Retina (tissue), 1 donor: ENCODE results near the gene INTS4.
"Not testable (repeated sequence)": the region's sequence is repeated elsewhere in the genome, so short reads cannot be mapped to it uniquely, and the experiment has no call there.

ENCODE experiments used
- DNase-seq: peaks from one replicate; pipeline ENCODE4 v3.0.0-alpha.2; 2016

INTS4 gene

DNA sequence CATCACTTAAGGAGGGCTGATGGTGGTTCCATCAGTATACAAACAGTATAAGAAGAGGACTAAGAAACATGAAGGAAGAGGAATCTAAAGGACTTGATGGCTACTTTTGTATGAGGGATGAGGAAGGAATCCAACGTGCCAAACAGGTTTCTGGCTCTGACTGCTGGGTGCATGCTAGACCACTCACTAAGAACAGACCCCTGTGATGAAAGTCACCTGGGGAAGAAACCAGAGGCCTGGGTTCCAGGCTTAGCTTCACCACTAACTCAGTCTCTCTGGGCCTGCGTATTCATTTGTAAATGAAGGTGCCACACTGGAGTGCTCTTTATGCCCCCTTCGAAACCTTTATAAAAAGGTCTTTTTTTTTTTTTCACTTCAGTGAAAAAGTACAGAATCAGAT, 118.4 kb downstream of the INTS4 start:
- DNase-seq = no peak

DNA sequence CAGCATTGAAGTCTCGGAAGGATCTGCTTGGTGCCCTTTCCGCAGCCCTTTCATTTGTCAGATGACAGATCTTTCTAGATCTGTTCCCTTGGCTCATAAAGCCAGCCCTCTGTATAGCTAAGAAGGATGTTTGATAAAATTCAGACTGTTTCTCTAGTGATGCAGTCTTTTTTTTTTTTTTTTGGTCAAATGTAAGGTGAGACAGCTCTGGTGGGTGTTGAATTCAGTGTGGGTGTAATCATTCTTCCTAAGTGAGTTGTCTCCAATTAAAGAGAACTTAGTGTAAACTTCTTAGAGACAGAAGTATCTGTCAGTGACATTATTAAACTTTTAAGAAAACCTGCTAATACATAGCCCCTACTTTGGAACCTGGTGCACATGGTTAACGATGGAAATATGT, 120.3 kb downstream of the INTS4 start:
- no peak for DNase-seq

DNA sequence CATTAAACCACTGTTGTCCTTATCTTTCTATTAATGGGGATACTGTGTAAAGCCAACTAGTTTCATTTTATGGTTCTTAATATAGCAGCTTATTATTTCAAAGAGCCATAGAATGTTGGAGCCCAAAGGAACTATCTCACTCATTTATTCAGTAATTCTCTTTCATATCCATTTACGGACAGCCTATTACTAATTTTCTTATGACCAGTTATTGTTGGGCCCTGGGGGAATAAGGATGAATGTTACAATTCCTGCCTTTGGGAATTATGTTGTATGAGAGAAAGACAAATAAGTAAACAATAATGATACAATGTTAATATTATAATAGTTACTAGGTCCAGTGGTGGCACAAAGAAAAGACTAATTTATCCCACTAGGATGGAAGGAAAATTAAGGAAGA, 121.1 kb downstream of the INTS4 start:
- DNase-seq = no peak

DNA sequence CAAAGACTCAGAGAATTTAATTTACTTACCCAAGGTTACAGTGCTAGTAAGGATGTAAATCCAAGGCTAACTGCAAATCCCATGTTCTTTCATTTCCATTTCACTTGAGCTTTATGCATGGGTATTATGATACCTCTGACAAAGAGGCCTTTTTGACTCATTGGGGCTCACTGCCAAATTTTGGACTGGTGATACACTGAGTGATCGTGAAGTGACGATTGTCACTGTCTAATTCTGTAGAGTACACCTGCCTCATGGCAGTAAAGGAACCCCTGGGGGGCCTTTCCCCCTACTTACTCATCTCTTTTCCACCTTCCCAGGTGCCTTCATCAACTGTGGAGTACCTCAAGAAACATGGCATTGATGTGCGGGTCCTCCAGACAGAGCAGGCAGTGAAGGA, 122.6 kb downstream of the INTS4 start:
- no peak for DNase-seq

DNA sequence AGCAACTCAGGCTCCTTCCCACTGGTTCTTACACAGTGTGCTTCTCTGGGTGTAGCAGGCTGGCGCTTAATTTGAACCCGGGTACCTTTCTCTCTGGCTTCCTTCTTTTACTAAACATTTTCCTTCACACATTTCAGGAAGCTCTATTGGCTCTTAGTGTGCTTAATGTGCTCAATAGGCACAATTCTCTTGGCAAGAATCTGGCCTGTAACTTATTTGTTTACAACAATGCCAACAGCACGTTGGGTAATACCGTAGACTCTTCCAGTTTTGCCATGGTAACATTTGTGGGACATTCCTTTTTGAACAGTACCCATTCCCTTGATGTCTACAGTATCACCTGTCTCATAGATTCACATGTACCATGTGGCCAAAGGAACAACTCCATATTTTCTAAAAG, 125.7 kb downstream of the INTS4 start:
- DNase-seq = no peak

DNA sequence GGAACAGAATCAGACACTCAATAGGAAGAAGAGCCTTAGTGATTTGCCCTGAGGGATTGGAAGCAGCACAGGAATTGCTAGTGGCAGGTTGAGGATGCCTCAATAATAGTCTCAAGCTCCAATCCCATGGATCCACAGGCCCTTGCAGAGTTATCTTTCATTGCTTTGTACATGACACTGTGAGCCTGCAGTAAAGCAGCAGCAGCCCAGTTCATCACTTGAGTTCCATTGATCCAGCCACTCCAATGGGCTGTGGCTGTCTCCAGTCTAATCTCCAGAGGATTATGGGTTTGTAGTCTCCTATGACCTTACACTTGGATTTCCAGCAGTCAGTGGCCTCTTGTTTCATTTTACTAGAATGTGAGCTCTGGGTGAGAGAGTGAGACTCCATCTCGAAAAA, 128.1 kb downstream of the INTS4 start:
- no peak for DNase-seq

DNA sequence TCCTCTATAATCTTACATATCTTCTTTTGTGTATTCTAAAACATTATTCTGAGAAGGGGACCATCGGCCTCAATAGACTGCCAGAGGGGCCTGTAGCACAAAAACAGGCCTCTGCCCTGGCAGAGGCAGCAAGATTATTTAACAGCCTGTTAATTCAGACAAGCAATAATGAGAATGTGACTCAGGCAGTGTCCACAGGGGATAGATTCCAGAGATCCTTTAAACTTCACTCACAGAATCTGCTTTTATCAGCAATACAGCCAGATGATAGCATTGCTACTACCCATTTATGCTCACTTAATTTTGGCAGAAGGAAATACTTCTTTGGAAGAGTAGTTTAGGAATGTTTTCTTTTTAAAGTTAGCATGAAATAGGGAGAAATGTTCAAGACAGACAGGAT, 128.7 kb downstream of the INTS4 start:
- DNase-seq = no peak

DNA sequence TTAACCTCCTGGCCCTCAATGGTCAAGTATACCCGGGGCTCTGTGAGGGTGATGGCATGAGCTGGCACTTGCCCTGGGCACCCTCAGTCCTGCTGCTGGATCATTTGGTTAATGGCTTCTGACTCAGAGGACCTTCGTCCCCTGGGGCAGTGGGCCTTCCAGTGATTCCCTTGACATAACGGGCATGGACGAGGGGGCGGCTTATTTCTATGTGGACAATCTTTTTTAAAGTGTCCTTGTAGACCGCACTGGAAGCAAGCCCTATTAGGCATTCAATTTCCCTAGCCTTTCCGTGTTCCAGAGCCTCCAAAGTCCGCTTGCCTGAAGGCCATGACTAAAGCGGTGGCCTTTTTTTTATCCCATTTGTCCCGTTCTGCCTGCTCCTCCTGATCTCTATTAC, 133.0 kb downstream of the INTS4 start:
- DNase-seq = not testable (repeated sequence)

DNA sequence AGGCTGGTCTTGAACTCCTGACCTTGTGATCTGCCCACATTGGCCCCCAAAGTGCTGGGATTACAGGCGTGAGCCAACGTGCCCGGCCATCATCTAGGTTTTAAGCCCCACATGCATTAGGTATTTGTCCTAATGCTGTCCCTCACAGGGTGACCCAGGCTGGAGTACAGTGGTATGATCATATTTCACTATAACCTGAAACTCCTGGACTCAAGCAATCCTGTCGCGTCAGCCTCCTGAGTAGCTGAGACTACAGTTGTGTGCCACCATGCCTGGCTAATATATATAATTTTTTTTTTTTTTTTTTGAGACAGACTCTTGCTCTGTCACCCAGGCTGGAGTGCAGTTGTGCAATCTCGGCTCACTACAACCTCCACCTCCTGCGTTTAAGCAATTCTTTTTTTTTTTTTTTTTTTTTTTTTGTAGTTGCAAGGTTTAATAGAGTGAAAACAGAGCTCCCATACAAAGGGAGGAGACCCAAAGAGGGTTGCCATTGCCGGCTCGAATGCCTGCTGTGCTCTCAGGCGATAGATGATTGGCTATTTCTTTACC, 136.5 kb downstream of the INTS4 start:
- DNase-seq = not testable (repeated sequence)

DNA sequence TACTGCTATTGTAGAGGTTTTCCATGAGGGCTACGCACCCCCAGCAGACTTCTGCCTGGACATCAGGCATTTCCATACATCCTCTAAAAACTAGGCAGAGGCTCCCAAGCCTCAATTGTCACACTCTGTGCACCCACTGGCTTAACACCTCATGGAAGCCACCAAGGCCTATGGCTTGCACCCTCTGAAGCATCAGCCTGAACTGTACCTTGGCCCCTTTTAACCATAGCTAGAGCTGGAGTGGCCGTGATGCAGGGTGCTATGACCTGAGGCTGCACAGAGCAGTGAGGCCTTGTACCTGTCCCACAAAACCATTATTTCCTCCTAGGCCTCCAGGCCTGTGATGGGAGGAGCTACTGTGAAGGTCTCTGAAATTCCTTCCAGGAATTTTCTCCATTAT, 139.6 kb downstream of the INTS4 start:
- no peak for DNase-seq

DNA sequence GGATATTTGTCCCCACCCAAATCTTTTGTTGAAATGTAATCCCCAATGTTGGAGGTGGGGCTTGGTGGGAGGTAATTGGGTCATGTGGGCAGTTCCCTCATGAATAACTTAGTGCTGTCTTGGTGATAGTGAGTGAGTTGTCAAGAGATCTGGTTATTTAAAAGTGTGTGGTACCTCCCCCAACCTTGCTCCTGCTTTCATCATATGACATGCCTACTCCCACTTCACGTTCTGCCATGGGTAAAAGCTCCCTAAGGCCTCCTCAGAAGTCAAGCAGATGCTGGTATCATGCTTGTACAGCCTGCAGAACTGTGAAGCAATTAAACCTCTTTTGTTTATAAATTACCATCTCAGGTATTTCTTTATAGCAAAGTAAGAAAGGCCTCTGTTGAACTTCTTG, 143.0 kb downstream of the INTS4 start:
- DNase-seq = no peak

DNA sequence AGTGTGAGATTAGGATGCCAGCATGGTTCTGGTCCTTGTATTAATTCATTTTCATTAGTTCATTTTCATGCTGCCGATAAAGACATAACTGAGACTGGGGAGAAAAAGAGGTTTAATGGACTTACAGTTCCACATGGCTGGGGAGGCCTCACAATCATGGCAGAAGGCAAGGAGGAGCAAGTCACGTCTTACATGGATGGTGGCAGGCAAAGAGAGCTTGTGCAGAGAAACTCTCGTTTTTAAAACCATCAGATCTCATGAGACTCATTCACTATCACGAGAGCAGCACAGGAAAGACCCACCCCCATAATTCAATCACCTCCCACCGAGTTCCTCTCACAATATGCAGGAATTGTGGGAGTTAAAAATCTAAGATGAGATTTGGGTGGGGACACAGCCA, 150.8 kb downstream of the INTS4 start:
- not testable (repeated sequence) for DNase-seq

DNA sequence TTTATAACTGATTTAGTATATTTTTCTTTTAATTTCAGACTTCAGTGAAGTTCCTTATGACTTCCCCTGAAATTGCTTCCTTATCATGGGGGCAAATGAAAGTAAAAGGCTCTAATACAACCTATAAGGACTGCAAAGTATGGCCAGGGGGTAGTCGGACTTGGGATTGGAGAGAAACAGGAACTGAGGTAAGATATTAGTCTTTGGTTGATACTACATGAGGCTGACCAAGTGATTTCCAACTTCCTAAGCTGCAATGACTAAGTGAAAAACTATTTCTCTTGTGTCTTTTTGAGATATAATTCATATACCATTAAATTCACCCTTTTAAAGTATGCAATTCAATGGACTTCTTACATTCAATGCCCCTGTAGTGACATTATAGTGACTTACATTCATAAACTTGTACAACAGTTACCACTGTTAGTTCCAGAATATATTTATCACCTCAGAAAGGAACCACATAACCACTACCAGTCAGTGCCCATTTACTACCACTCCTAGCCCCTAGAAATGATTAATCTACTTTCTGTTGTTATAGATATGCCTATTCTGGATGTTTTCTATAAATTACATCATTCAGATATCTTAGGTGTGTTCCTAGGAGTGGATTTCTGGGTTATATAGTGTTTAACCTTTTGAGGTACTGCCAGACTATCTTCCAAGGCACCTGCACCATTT, 151.9 kb downstream of the INTS4 start:
- no peak for DNase-seq

DNA sequence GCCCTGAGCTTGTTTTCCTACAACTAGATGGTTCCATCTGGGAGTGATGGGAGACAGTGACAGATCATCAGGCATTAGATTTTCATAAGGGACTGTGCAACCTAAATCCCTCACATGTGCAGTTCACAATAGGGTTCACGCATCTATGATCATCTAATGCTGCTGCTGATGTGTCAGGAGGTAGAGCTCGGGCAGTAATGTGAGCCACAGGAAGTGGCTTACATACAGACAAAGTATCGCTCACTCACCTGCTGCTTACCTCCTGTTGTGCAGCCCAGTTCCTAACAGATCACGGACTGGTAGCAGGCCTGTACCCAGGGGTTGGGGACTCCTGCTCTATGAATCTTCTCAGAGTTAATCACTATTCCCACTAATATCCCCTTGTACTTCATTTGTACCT, 161.2 kb downstream of the INTS4 start:
- no peak for DNase-seq

DNA sequence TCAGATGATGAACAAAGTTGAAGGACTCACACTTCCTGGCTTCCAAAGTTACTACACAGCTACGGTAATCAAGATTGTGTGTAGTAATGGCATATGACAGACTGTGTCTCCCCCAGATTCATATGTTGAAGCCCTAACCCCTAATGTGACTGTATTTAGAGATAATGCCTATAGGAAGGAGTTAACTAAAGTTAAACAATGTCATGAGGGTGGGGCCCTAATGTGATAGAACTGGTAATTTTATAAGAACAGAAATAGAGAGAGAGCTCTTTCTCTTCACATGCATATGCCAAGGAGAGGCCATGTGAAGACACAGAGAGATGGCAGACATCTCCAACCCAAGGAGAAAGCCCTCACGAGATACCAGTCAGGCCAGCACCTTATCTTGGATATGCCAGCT, 165.5 kb downstream of the INTS4 start:
- no peak for DNase-seq
